GM23338 (cell line): Measurements from ENCODE around the gene PTPN18. TPM values are rescaled to one million over a fixed set of nuclear protein-coding genes. Genes with fewer than 3 reads are reported as not detected.

ENCODE experiments used
- ATAC-seq: fragments of 200-7000 bp; cut with Tn5 transposase; 3 replicates; pipeline ENCODE4 v1.9.1; 2020
- DNase-seq: peaks from one replicate; pipeline ENCODE4 v3.0.0-alpha.2; 2015; ENCODE audit warnings: low spot score
- H2AFZ ChIP-seq: fragments of 200-600 bp; sonication (generic); 2 replicates; pipeline ENCODE4 v1.8.0; 2016; ENCODE audit warnings: antibody characterized with exemption, mild to moderate bottlenecking, moderate library complexity
- H3F3A ChIP-seq: fragments of 200-600 bp; sonication (generic); replicated peaks from 2 replicates; pipeline ENCODE4 v1.8.0; 2017; ENCODE audit warnings: antibody characterized with exemption, mixed run types, low read depth
- H3K27ac ChIP-seq: fragments of 200-600 bp; sonication (generic); 2 replicates; pipeline ENCODE4 v1.6.1; 2016; ENCODE audit warnings: low read depth
- H3K27me3 ChIP-seq: fragments of 200-600 bp; sonication (generic); 2 replicates; pipeline ENCODE4 v1.8.0; 2016; ENCODE audit warnings: mild to moderate bottlenecking, mixed run types, moderate library complexity; ENCODE audit not compliant: insufficient read depth
- H3K36me3 ChIP-seq: fragments of 200-600 bp; sonication (generic); 2 replicates; pipeline ENCODE4 v1.8.0; 2016; ENCODE audit warnings: mild to moderate bottlenecking; ENCODE audit not compliant: insufficient read depth
- H3K4me1 ChIP-seq: fragments of 200-600 bp; sonication (generic); 2 replicates; pipeline ENCODE4 v1.8.0; 2016; ENCODE audit warnings: mild to moderate bottlenecking, moderate library complexity; ENCODE audit not compliant: insufficient read depth
- H3K4me2 ChIP-seq: fragments of 200-600 bp; sonication (generic); 2 replicates; pipeline ENCODE4 v1.7.1; 2017; ENCODE audit warnings: mixed run types
- H3K4me3 ChIP-seq: fragments of 200-600 bp; sonication (generic); 2 replicates; pipeline ENCODE4 v1.6.1; 2016; ENCODE audit warnings: mixed run types
- H3K79me2 ChIP-seq: fragments of 200-600 bp; sonication (generic); replicated peaks from 2 replicates; pipeline ENCODE4 v1.8.0; 2017; ENCODE audit warnings: mild to moderate bottlenecking; ENCODE audit not compliant: insufficient read depth
- H3K9me2 ChIP-seq: fragments of 200-600 bp; sonication (generic); 2 replicates; pipeline ENCODE4 v1.8.0; 2017; ENCODE audit not compliant: insufficient read depth
- H4K20me1 ChIP-seq: fragments of 200-600 bp; sonication (generic); replicated peaks from 2 replicates; pipeline ENCODE4 v1.8.0; 2017; ENCODE audit warnings: mild to moderate bottlenecking; ENCODE audit not compliant: insufficient read depth
- H3K27ac Mint-ChIP-seq: 2 replicates; pipeline ENCODE4 v1.8.0; 2020; ENCODE audit warnings: inconsistent platforms, mild to moderate bottlenecking, moderate library complexity, mixed read lengths
- H3K27me3 Mint-ChIP-seq: 3 replicates; pipeline ENCODE4 v1.8.0; 2022; ENCODE audit warnings: low read depth, mild to moderate bottlenecking, moderate library complexity, mixed read lengths, inconsistent platforms; ENCODE audit not compliant: insufficient read depth, poor library complexity
- H3K36me3 Mint-ChIP-seq: 3 replicates; pipeline ENCODE4 v1.8.0; 2021; ENCODE audit warnings: low read depth, mild to moderate bottlenecking, inconsistent platforms, moderate library complexity, mixed read lengths
- H3K4me1 Mint-ChIP-seq: 3 replicates; pipeline ENCODE4 v1.8.0; 2020; ENCODE audit warnings: mild to moderate bottlenecking, inconsistent platforms, mixed read lengths
- H3K4me3 Mint-ChIP-seq: 3 replicates; pipeline ENCODE4 v1.8.0; 2021; ENCODE audit warnings: moderate library complexity, mild to moderate bottlenecking, inconsistent platforms, mixed read lengths
- H3K9me3 Mint-ChIP-seq: 3 replicates; pipeline ENCODE4 v1.8.0; 2020; ENCODE audit warnings: moderate library complexity, mild to moderate bottlenecking, inconsistent platforms, mixed read lengths
- CREB1 ChIP-seq: fragments of 250-450 bp; sonication (Bioruptor Pico); IDR thresholded peaks from 2 replicates; pipeline ENCODE4 v1.5.0; 2020; ENCODE audit warnings: low read depth, mild to moderate bottlenecking, moderate library complexity
- CTCF ChIP-seq, 2 experiments: fragments of 200-600 bp in 1 of 2; sonication (generic) in 1 of 2; conservative IDR thresholded peaks; 2 replicates each; pipeline versions ENCODE4 v1.5.1 to v1.6.1; 2016 to 2017; ENCODE audit warnings: antibody characterized with exemption in 2 of 2, low read depth in 2 of 2, mild to moderate bottlenecking in 2 of 2, moderate library complexity in 1 of 2
- ETS1 ChIP-seq: IDR thresholded peaks from 2 replicates; pipeline ENCODE4 v1.6.1; 2016; ENCODE audit warnings: antibody characterized with exemption
- EZH2 ChIP-seq: fragments of 200-600 bp; sonication (generic); IDR thresholded peaks from one replicate; pipeline ENCODE4 v1.8.0; 2017; ENCODE audit warnings: antibody characterized with exemption, mild to moderate bottlenecking, low read depth; ENCODE audit not compliant: unreplicated experiment
- EZH2phosphoT487 ChIP-seq: fragments of 200-600 bp; sonication (generic); IDR thresholded peaks from one replicate; pipeline ENCODE4 v1.8.1; 2018; ENCODE audit warnings: antibody characterized with exemption; ENCODE audit not compliant: unreplicated experiment
- JUNB ChIP-seq: IDR thresholded peaks from one replicate; pipeline ENCODE4 v1.6.1; 2016; ENCODE audit warnings: antibody characterized with exemption; ENCODE audit not compliant: unreplicated experiment
- NANOG ChIP-seq: IDR thresholded peaks from 2 replicates; pipeline ENCODE4 v1.6.1; 2016; ENCODE audit warnings: antibody characterized with exemption, borderline replicate concordance
- POLR2AphosphoS5 ChIP-seq: IDR thresholded peaks from 2 replicates; pipeline ENCODE4 v1.6.1; 2016; ENCODE audit warnings: antibody characterized with exemption, low read depth
- REST ChIP-seq: IDR thresholded peaks from one replicate; pipeline ENCODE4 v1.6.1; 2018; ENCODE audit warnings: antibody characterized with exemption; ENCODE audit not compliant: unreplicated experiment
- STAT1 ChIP-seq: IDR thresholded peaks from one replicate; pipeline ENCODE4 v1.6.1; 2016; ENCODE audit warnings: antibody characterized with exemption; ENCODE audit not compliant: unreplicated experiment
- ZNF114 ChIP-seq: fragments of 250-450 bp; sonication (Bioruptor Pico); IDR thresholded peaks from 2 replicates; pipeline ENCODE4 v1.5.0; 2020; ENCODE audit warnings: mild to moderate bottlenecking, moderate library complexity
- ZNF331 ChIP-seq: fragments of 250-450 bp; sonication (Bioruptor Pico); IDR thresholded peaks from 2 replicates; pipeline ENCODE4 v1.5.0; 2020; ENCODE audit warnings: low read depth, mild to moderate bottlenecking, moderate library complexity
- ZNF462 ChIP-seq: fragments of 250-450 bp; sonication (Bioruptor Pico); IDR thresholded peaks from 2 replicates; pipeline ENCODE4 v1.5.0; 2020; ENCODE audit warnings: mild to moderate bottlenecking, moderate library complexity
- polyA plus RNA-seq: library from polyadenylated mRNA; unstranded; fragments of >200 nt; fragmentation: Nextera tagmentation; extraction: Ambion mirVana; gene quantifications from 2 replicates; pipeline ENCODE4 v1.2.1, GENCODE V29; 2016
- total RNA-seq: library from RNA; depleted of rRNA; stranded (reverse); fragments of >200 nt; shearing (Covaris generic); gene quantifications from 2 replicates; pipeline ENCODE4 v1.2.3, GENCODE V29; 2014

The PTPN18 gene
- total and polyA plus RNA-seq, 2 experiments from 2014 or later, result 10.1 to 10.9 TPM

GRCh38 chr2:130346041-130346740, 9.7 kb upstream of the PTPN18 start:
- Mint-ChIP-seq H3K4me1 (peaks cover 6% of the 10 kb centered on the region), H3K4me3 (no peak overlapping the region), H3K9me3 (no peaks in the 10 kb centered on the region), H3K27ac (no peak overlapping the region), H3K36me3 (peaks cover 54% of the 10 kb centered on the region), H3K27me3 (peaks cover 15% of the 10 kb centered on the region)
- Histone ChIP-seq H3K4me3 (no peak overlapping the region), H3K4me1 (peaks cover 3% of the 10 kb centered on the region; the same call in 1 of the 2 replicates), H3F3A (0 out of 2 replicates have a peak, but pooled peaks cover 3% of the 10 kb centered on the region), H3K9me2 (no peaks in the 10 kb centered on the region), H3K79me2 (peaks cover 21% of the 10 kb centered on the region), H4K20me1 (peaks cover 8% of the 10 kb centered on the region), H2AFZ (no peak overlapping the region), H3K4me2 (no peak overlapping the region), H3K27me3 (no peaks in the 10 kb centered on the region), H3K36me3 (peaks cover 25% of the 10 kb centered on the region), H3K27ac (no peak overlapping the region)
- ATAC-seq, result no peak
- TF ChIP-seq POLR2AphosphoS5 (no peak), NANOG (no peak), STAT1 (no peak), ZNF114 (CRISPR knock-in tag) (no peak), REST (no peak), CREB1 (CRISPR knock-in tag) (no peak), ZNF331 (CRISPR knock-in tag) (no peak), ZNF462 (CRISPR knock-in tag) (no peak), ETS1 (no peak), JUNB (no peak), EZH2phosphoT487 (no peak), EZH2 (no peak), CTCF (conservative IDR thresholded peaks at IDR 0.05; ENCODE audit: low read depth in 2 of 2) (no peak)
- DNase-seq, result no peak
